ENCODE results near the gene MAPK14.

DNA sequence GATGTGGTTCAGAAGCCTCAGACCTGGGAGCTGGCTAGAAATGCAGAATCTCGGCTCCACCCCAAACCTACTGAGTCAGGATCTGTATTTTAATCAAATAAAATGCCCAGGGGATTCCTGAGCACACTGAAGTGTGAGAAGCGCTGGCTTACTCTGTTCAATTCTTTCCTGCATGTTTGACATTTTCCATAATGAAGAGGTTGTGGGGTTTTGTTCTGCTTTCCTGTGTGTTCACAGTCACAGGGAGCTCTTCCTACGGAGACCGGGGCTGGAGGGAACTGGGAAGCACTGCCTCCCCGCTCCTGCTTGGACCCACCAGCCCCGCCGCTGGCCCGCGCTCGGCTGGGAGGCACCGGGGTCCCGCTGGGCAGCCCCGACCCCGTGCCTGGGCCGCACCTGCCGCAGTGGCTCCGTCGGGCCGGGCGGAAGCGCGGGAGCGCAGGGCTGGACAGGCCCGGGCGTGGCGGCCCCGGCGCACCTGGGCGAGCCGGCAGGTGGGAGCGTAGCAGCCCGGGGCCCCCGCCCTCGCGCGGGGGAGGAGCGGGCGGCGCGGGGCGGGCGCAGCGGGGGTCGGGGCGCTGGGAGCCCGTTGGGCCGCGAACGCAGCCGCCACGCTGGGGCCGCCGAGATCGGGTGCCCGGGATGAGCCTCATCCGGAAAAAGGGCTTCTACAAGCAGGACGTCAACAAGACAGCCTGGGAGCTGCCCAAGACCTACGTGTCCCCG, 102.5 kb downstream of the MAPK14 start, which contains the start of gene MAPK13:
- TF ChIP-seq, protein P1, sequence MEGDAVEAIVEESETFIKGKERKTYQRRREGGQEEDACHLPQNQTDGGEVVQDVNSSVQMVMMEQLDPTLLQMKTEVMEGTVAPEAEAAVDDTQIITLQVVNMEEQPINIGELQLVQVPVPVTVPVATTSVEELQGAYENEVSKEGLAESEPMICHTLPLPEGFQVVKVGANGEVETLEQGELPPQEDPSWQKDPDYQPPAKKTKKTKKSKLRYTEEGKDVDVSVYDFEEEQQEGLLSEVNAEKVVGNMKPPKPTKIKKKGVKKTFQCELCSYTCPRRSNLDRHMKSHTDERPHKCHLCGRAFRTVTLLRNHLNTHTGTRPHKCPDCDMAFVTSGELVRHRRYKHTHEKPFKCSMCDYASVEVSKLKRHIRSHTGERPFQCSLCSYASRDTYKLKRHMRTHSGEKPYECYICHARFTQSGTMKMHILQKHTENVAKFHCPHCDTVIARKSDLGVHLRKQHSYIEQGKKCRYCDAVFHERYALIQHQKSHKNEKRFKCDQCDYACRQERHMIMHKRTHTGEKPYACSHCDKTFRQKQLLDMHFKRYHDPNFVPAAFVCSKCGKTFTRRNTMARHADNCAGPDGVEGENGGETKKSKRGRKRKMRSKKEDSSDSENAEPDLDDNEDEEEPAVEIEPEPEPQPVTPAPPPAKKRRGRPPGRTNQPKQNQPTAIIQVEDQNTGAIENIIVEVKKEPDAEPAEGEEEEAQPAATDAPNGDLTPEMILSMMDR (IDR thresholded peaks at IDR 0.05; ENCODE audit: insufficient read depth, low read depth, low read length) = no peak
- no peak for TF ChIP-seq EZH2 (IDR thresholded peaks at IDR 0.05; ENCODE audit: insufficient read depth, low read length)
